ENCODE results near the gene SP110. TPM values are rescaled to one million over a fixed set of nuclear protein-coding genes. Genes with fewer than 3 reads are reported as not detected.
A peak's percentile ranks its signal among the peaks of the same experiment; 100 is the strongest.

Gene SP110
- total and polyA plus RNA-seq, 2 of the 8 experiments (the other 6 are each of a cell fraction or from before 2014, with no cell fraction given) = 3.1 to 7.1 TPM

GRCh38 chr2:230128623-230129342 is 91.0 kb downstream of the SP110 start:
- Histone ChIP-seq H2AFZ (ENCODE audit: low read length) (no peak overlapping the region), H3K36me3 (ENCODE audit: control insufficient read depth in 2 of 4, insufficient read depth in 4 of 4, low read length in 3 of 4) (no peaks in the 10 kb centered on the region), H3K23me2 (ENCODE audit: low read depth, low read length) (no peaks in the 10 kb centered on the region), H3K9ac (replicated peaks in 1 of 4; ENCODE audit: extremely low read depth in 1 of 4, low read depth in 3 of 4, low read length in 3 of 4) (no peak overlapping the region), H3K79me1 (ENCODE audit: low read depth, low read length) (no peaks in the 10 kb centered on the region), H3K4ac (replicated peaks; ENCODE audit: insufficient read length, low read depth, low read length) (no peak overlapping the region), H2AK5ac (ENCODE audit: low read depth, low read length) (no peak overlapping the region), H2BK120ac (replicated peaks; ENCODE audit: low read depth, low read length) (no peak overlapping the region), H4K8ac (ENCODE audit: extremely low read depth, insufficient read depth, low read length) (no peak overlapping the region), H2BK15ac (ENCODE audit: low read length) (no peak overlapping the region), H3K4me3 (ENCODE audit: extremely low read depth in 1 of 4, insufficient read depth in 2 of 4, low read depth in 3 of 4, low read length in 4 of 4) (no peak overlapping the region), H3K56ac (replicated peaks; ENCODE audit: insufficient read length, low read depth, low read length) (no peak overlapping the region), H3K27ac (ENCODE audit: low read depth, low read length) (no peak overlapping the region), H2BK5ac (ENCODE audit: low read depth, low read length) (no peak overlapping the region), H3K27me3 (replicated peaks in 1 of 4; ENCODE audit: control insufficient read depth in 3 of 4, extremely low read depth in 1 of 4, insufficient read depth in 3 of 4, low read length in 3 of 4) (no peaks in the 10 kb centered on the region), H3K14ac (ENCODE audit: insufficient read length) (no peak overlapping the region), H3K18ac (ENCODE audit: extremely low read depth, low read length) (no peak overlapping the region), H2BK20ac (ENCODE audit: low read length) (no peak overlapping the region), H3K9me3 (ENCODE audit: insufficient read depth in 2 of 2, low read depth in 1 of 2, low read length in 1 of 2) (no peaks in the 10 kb centered on the region; a peak in 1 of 4 replicates), H4K5ac (ENCODE audit: insufficient read length, low read depth, low read length) (no peak overlapping the region), H3K23ac (ENCODE audit: insufficient read length) (no peak overlapping the region), H4K20me1 (replicated peaks in 1 of 2; ENCODE audit: control insufficient read depth in 1 of 2, insufficient read depth in 2 of 2, low read length in 2 of 2) (no peaks in the 10 kb centered on the region), H4K91ac (replicated peaks; ENCODE audit: insufficient read length, low read length) (no peak overlapping the region), H3K4me1 (replicated peaks in 1 of 4; ENCODE audit: control insufficient read depth in 3 of 4, insufficient read depth in 4 of 4, low read length in 3 of 4) (no peaks in the 10 kb centered on the region), H3K4me2 (ENCODE audit: insufficient read depth in 1 of 2, low read depth in 2 of 2, low read length in 2 of 2) (no peak overlapping the region), H3K79me2 (ENCODE audit: control insufficient read depth in 1 of 2, insufficient read depth in 2 of 2, low read length in 2 of 2) (no peaks in the 10 kb centered on the region), H2BK12ac (ENCODE audit: low read depth, low read length) (no peak overlapping the region)
- ChIA-PET CTCF (ENCODE audit: partially characterized antibody) (interaction anchor here (1.3 to 1.7 kb wide), 2 partner anchors 29 to 62 kb away, joined by 3 to 6 read pairs; no protein-coding TSS in a partner anchor), POLR2A (ENCODE audit: partially characterized antibody) (no interaction called here)
- 91% methylated on average over 7 of the region's 7 CpGs; no CpG with 5 or more reads in 1 of the 2 experiments for WGBS, 2 experiments (ENCODE audit: extremely low coverage in 1 of 2, insufficient coverage in 1 of 2, insufficient read length in 1 of 2, insufficient replicate concordance in 2 of 2, low coverage in 1 of 2, low lambda C conversion rate in 2 of 2, missing lambda C conversion rate in 1 of 2)
- DNase-seq (ENCODE audit: low read depth in 1 of 2, low spot score in 2 of 2) (no peak), FAIRE-seq (peak; percentile 48)
- TF ChIP-seq EZH2 (IDR thresholded peaks at IDR 0.05; ENCODE audit: low read depth, low read length, severe bottlenecking) = no peak
- TF ChIP-seq RXRA (IDR thresholded peaks at IDR 0.05; ENCODE audit: insufficient read depth, low read depth, low read length) = no peak
- no peak for TF ChIP-seq CHD2 (IDR thresholded peaks at IDR 0.05; ENCODE audit: low read length)
- TF ChIP-seq SP4 (IDR thresholded peaks at IDR 0.05; ENCODE audit: low read length) = no peak
- no peak for TF ChIP-seq SIRT6 (IDR thresholded peaks at IDR 0.05; ENCODE audit: low read length)
- TF ChIP-seq ATF3 (IDR thresholded peaks at IDR 0.05; ENCODE audit: insufficient read depth, low read depth, low read length) = no peak
- TF ChIP-seq MAX (IDR thresholded peaks at IDR 0.05) = no peak
- TF ChIP-seq E2F6 (IDR thresholded peaks at IDR 0.05) = no peak
- TF ChIP-seq BCL11A (IDR thresholded peaks at IDR 0.05; ENCODE audit: low read depth in 2 of 2, low read length in 2 of 2) = no peak
- TF ChIP-seq RBBP5 (IDR thresholded peaks at IDR 0.05; ENCODE audit: borderline replicate concordance, low read depth, low read length) = no peak
- TF ChIP-seq BACH1 (IDR thresholded peaks at IDR 0.05; ENCODE audit: low read length) = no peak
- TF ChIP-seq POLR2A (IDR thresholded peaks at IDR 0.05; ENCODE audit: control extremely low read depth in 1 of 2, low read depth in 2 of 2, low read length in 2 of 2) = no peak
